ENCODE results near the gene AICDA. TPM values are rescaled to one million over a fixed set of nuclear protein-coding genes. Genes with fewer than 3 reads are reported as not detected.
A peak's percentile ranks its signal among the peaks of the same experiment; 100 is the strongest.

AICDA gene
- total and polyA plus RNA-seq, 2 experiments from 2014 or later = 1.7 TPM; not detected in 1

- peaks cover 19% of the 10 kb centered on the region for H3K4me1 ChIP-seq (ENCODE audit: low read depth)
- no peak for TF ChIP-seq CTCF (IDR thresholded peaks at IDR 0.05; ENCODE audit: low read depth, low read length)
Measured at GRCh38 chr12:8556531-8557097, 56.0 kb downstream of the AICDA start.

GRCh38 chr12:8554451-8555195, 58.0 kb downstream of the AICDA start:
- TF ChIP-seq CTCF (IDR thresholded peaks at IDR 0.05; ENCODE audit: low read depth, low read length) = no peak
- no peaks in the 10 kb centered on the region for H3K27me3 ChIP-seq
- H3K4me1 ChIP-seq (ENCODE audit: low read depth) = peaks cover 4% of the 10 kb centered on the region
- H3K4me3 ChIP-seq = no peak overlapping the region
- no peaks in the 10 kb centered on the region for H3K36me3 ChIP-seq
- no peak overlapping the region for H3K27ac ChIP-seq
- DNase-seq (ENCODE audit: low read depth in 1 of 2, low spot score in 1 of 2) = peak in 1 of 2 donors; percentile 39
- H3K9me3 ChIP-seq (ENCODE audit: low read depth) = no peaks in the 10 kb centered on the region

More at GRCh38 chr12:8556531-8557097, 56.0 kb downstream of the AICDA start:
- no peak for DNase-seq (ENCODE audit: low read depth in 1 of 2, low spot score in 1 of 2)
- Histone ChIP-seq H3K9me3 (ENCODE audit: low read depth) (no peaks in the 10 kb centered on the region), H3K36me3 (no peaks in the 10 kb centered on the region), H3K27ac (no peak overlapping the region), H3K27me3 (no peaks in the 10 kb centered on the region), H3K4me3 (no peak overlapping the region)

- peaks cover 4% of the 10 kb centered on the region for H3K4me1 ChIP-seq (ENCODE audit: low read depth)
- no peak for DNase-seq (ENCODE audit: low read depth in 1 of 2, low spot score in 1 of 2)
- H3K27ac ChIP-seq = no peak overlapping the region
- H3K4me3 ChIP-seq = no peak overlapping the region
- no peaks in the 10 kb centered on the region for H3K9me3 ChIP-seq (ENCODE audit: low read depth)
- no peaks in the 10 kb centered on the region for H3K36me3 ChIP-seq
- no peaks in the 10 kb centered on the region for H3K27me3 ChIP-seq
- no peak for TF ChIP-seq CTCF (IDR thresholded peaks at IDR 0.05; ENCODE audit: low read depth, low read length)
Measured at GRCh38 chr12:8553088-8553627, 59.5 kb downstream of the AICDA start.

Other genes with a start within 250 kb of the AICDA start
- gene CLEC6A, start 156.9 kb downstream of the AICDA start, total RNA-seq = 0.21 TPM in 1 of 2 replicates, not detected in the other
- 0.26 TPM in 1 of 2 replicates, not detected in the other for gene CLEC6A, start 156.9 kb downstream of the AICDA start, polyA plus RNA-seq
- 0.45 and 0.56 TPM in 2 replicates for gene CLEC4D, start 99.4 kb downstream of the AICDA start, total RNA-seq
- not detected in 2 replicates for gene CLEC4D, start 99.4 kb downstream of the AICDA start, polyA plus RNA-seq
- gene CLEC4E, start 72.0 kb downstream of the AICDA start, total RNA-seq = not detected in 2 replicates
- gene CLEC4E, start 72.0 kb downstream of the AICDA start, polyA plus RNA-seq = not detected in 2 replicates
- gene MFAP5, start 50.0 kb upstream of the AICDA start, total RNA-seq = not detected in 2 replicates
- 0.10 TPM in 1 of 2 replicates, not detected in the other for gene MFAP5, start 50.0 kb upstream of the AICDA start, polyA plus RNA-seq
- gene RIMKLB, start 85.1 kb upstream of the AICDA start, total RNA-seq = 52.1 and 70.9 TPM in 2 replicates
- gene RIMKLB, start 85.1 kb upstream of the AICDA start, polyA plus RNA-seq = 47.7 and 51.4 TPM in 2 replicates
- 0.04 TPM in 1 of 2 replicates, not detected in the other for gene A2ML1, start 209.8 kb upstream of the AICDA start, total RNA-seq
- gene A2ML1, start 209.8 kb upstream of the AICDA start, polyA plus RNA-seq = not detected in 2 replicates

Measured in cardiac muscle cell (in vitro differentiated cells and primary cell).